ENCODE data around the gene INPP5E. TPM values are rescaled to one million over a fixed set of nuclear protein-coding genes. Genes with fewer than 3 reads are reported as not detected.

The INPP5E gene
- total and polyA plus RNA-seq, 2 experiments from 2014 or later, result 5.8 to 13.4 TPM

- DNase-seq (ENCODE audit: low spot score) (no peak), ATAC-seq (no peak)
- H3K27me3 ChIP-seq (ENCODE audit: insufficient read depth), result no peaks in the 10 kb centered on the region
- H4K20me1 ChIP-seq (replicated peaks; ENCODE audit: insufficient read depth), result peaks cover 33% of the 10 kb centered on the region
- peak overlapping the region; percentile 93 for H3K4me2 ChIP-seq
- TF ChIP-seq ZNF114 (CRISPR knock-in tag; IDR thresholded peaks at IDR 0.05) (no peak), STAT1 (IDR thresholded peaks at IDR 0.05; ENCODE audit: unreplicated experiment) (no peak), ZNF462 (CRISPR knock-in tag; IDR thresholded peaks at IDR 0.05) (no peak), JUNB (IDR thresholded peaks at IDR 0.05; ENCODE audit: unreplicated experiment) (no peak), NANOG (IDR thresholded peaks at IDR 0.05; ENCODE audit: borderline replicate concordance) (no peak), CREB1 (CRISPR knock-in tag; IDR thresholded peaks at IDR 0.05; ENCODE audit: low read depth) (no peak), CTCF (conservative IDR thresholded peaks at IDR 0.05; ENCODE audit: low read depth in 2 of 2) (no peak), POLR2AphosphoS5 (IDR thresholded peaks at IDR 0.05; ENCODE audit: low read depth) (no peak), ZNF331 (CRISPR knock-in tag; IDR thresholded peaks at IDR 0.05; ENCODE audit: low read depth) (no peak), EZH2phosphoT487 (IDR thresholded peaks at IDR 0.05; ENCODE audit: unreplicated experiment) (no peak), EZH2 (IDR thresholded peaks at IDR 0.05; ENCODE audit: low read depth, unreplicated experiment) (no peak)
- TF ChIP-seq, protein P1, sequence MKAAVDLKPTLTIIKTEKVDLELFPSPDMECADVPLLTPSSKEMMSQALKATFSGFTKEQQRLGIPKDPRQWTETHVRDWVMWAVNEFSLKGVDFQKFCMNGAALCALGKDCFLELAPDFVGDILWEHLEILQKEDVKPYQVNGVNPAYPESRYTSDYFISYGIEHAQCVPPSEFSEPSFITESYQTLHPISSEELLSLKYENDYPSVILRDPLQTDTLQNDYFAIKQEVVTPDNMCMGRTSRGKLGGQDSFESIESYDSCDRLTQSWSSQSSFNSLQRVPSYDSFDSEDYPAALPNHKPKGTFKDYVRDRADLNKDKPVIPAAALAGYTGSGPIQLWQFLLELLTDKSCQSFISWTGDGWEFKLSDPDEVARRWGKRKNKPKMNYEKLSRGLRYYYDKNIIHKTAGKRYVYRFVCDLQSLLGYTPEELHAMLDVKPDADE (IDR thresholded peaks at IDR 0.05), result no peak
- TF ChIP-seq, protein P2, sequence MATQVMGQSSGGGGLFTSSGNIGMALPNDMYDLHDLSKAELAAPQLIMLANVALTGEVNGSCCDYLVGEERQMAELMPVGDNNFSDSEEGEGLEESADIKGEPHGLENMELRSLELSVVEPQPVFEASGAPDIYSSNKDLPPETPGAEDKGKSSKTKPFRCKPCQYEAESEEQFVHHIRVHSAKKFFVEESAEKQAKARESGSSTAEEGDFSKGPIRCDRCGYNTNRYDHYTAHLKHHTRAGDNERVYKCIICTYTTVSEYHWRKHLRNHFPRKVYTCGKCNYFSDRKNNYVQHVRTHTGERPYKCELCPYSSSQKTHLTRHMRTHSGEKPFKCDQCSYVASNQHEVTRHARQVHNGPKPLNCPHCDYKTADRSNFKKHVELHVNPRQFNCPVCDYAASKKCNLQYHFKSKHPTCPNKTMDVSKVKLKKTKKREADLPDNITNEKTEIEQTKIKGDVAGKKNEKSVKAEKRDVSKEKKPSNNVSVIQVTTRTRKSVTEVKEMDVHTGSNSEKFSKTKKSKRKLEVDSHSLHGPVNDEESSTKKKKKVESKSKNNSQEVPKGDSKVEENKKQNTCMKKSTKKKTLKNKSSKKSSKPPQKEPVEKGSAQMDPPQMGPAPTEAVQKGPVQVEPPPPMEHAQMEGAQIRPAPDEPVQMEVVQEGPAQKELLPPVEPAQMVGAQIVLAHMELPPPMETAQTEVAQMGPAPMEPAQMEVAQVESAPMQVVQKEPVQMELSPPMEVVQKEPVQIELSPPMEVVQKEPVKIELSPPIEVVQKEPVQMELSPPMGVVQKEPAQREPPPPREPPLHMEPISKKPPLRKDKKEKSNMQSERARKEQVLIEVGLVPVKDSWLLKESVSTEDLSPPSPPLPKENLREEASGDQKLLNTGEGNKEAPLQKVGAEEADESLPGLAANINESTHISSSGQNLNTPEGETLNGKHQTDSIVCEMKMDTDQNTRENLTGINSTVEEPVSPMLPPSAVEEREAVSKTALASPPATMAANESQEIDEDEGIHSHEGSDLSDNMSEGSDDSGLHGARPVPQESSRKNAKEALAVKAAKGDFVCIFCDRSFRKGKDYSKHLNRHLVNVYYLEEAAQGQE (IDR thresholded peaks at IDR 0.05; ENCODE audit: unreplicated experiment), result no peak
- H2AFZ ChIP-seq, result no peak overlapping the region
- H3K4me3 ChIP-seq, result peak overlapping the region; percentile 67
- H3F3A ChIP-seq (replicated peaks; ENCODE audit: low read depth), result 0 out of 2 replicates have a peak, but pooled peaks cover 13% of the 10 kb centered on the region
- H3K36me3 ChIP-seq (ENCODE audit: insufficient read depth), result peaks cover 5% of the 10 kb centered on the region; the same call in 1 of the 2 replicates
- peaks cover 9% of the 10 kb centered on the region for H3K4me1 ChIP-seq (ENCODE audit: insufficient read depth)
- peak overlapping the region; percentile 78; the same call in 1 of the 2 replicates for H3K27ac ChIP-seq (ENCODE audit: low read depth)
- no peaks in the 10 kb centered on the region for H3K9me3 Mint-ChIP-seq
- H3K4me1 Mint-ChIP-seq, result peaks cover 13% of the 10 kb centered on the region
- H3K27me3 Mint-ChIP-seq (ENCODE audit: insufficient read depth, low read depth, poor library complexity), result peaks cover 14% of the 10 kb centered on the region
- H3K79me2 ChIP-seq (replicated peaks; ENCODE audit: insufficient read depth), result peaks cover 61% of the 10 kb centered on the region
- H3K36me3 Mint-ChIP-seq (ENCODE audit: low read depth), result peaks cover 26% of the 10 kb centered on the region
- H3K9me2 ChIP-seq (ENCODE audit: insufficient read depth), result no peaks in the 10 kb centered on the region
- H3K4me3 Mint-ChIP-seq, result peak overlapping the region; percentile 90
- peak overlapping the region; percentile 95 for H3K27ac Mint-ChIP-seq
Measured at GRCh38 chr9:136481558-136481957, 41.9 kb upstream of the INPP5E start.
